Measurements from ENCODE around the gene ILKAP.

The ILKAP gene

DNA sequence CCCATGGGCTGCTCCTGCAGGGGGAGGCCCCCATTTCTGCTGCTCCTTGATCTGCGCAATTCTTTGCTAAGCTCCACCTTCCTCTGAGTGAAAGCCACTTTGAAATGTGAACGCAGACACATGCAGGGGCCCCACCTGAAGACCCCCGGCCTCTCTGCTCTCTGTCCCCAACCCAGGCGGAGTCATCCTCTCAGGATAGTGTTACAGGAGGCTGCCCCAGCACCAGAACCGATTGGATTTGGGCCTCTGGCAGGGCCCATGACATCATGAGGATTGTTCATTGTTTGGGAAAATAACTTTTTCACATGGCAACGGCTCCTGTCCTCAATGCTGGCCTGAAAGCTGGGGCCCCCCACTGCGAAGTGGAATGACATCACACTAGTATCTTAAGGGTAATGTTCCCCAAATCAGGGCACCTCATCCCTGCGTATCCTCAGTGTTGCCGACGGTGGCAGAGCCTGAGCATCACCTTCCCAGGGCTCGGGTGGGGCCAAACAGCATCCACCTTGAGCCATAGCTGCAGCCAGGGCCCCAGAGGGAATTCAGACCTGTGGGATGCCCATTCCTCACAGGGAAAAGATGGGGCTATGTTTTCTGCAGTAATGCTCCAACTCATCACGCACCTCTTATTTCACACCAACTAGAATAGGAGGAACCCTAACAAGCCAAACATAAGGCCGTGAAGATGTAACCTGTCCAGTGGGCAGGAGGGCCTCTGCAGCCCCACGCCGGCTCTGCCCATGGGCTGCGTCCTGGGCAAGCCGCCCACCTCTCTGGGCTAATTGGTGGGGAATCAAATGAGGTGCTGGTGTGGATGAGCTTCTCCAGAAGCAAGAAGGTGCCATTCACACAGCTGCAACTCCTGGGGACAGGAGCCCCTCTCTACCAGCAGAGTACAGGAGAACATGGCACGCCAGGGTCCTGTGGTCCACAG lies 47.5 kb downstream of the ILKAP start:
- H4K20me1 ChIP-seq (ENCODE audit: insufficient read depth, low read length): no peaks in the 10 kb centered on the region
- H3K4me1 ChIP-seq (ENCODE audit: insufficient read depth, low read length): no peaks in the 10 kb centered on the region
- no peak overlapping the region for H2AFZ ChIP-seq (ENCODE audit: low read depth, low read length)
- no peaks in the 10 kb centered on the region for H3K36me3 ChIP-seq (ENCODE audit: insufficient read depth, low read length)
- ATAC-seq (ENCODE audit: insufficient read depth, low read depth) (no peak), DNase-seq (no peak)
- no peaks in the 10 kb centered on the region for H3K79me2 ChIP-seq (ENCODE audit: insufficient read depth, low read length)
- TF ChIP-seq EZH2 (IDR thresholded peaks at IDR 0.05; ENCODE audit: borderline replicate concordance, low read depth, low read length, severe bottlenecking): no peak
- no peak overlapping the region for H3K4me3 ChIP-seq (ENCODE audit: low read depth in 1 of 2, low read length in 2 of 2)
- H3K27me3 ChIP-seq (ENCODE audit: insufficient read depth, low read length, poor library complexity): no peaks in the 10 kb centered on the region
- no peak overlapping the region for H3K9ac ChIP-seq (ENCODE audit: low read depth, low read length)
- H3K9me3 ChIP-seq (ENCODE audit: insufficient read depth, low read length, severe bottlenecking): no peaks in the 10 kb centered on the region
- H3K27ac ChIP-seq (ENCODE audit: low read length): no peak overlapping the region
- H3K4me2 ChIP-seq (ENCODE audit: insufficient read depth, low read length): no peak overlapping the region

DNA sequence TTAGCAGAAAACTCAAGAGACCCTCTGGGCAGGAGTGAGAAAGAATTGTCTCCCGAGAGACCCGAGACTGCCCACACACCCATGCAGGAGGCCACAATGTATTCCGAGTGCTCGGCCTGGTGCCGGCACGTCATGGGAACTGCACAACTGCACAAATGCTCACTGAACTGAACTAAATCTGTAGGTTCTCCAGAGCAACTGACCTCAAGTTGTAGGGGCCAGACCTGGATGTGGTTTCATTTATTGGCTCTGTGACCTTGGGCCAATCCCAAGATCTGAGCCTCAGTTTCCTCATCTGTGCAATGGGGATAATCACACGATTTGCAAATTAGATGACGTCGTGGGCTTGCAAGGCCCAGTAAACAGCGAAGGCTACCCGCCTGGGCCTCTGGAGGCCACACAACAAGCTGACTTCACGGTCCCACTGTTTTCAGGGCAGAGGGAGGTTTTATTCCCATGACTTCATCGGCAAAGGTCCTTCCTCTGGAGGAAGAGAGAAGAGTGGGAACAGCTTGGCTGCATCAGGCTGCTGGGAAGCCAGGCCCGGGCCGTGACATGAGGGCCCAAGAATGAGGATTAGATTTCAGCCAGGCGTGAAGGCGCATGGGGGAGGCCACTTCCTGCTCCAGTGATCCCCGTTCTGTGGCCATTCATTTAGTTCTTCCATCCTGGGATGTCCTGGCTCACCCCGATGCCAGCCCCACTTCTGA lies 48.3 kb downstream of the ILKAP start:
- H3K27me3 ChIP-seq (ENCODE audit: insufficient read depth, low read length, poor library complexity): no peaks in the 10 kb centered on the region
- no peak overlapping the region for H3K9ac ChIP-seq (ENCODE audit: low read depth, low read length)

DNA sequence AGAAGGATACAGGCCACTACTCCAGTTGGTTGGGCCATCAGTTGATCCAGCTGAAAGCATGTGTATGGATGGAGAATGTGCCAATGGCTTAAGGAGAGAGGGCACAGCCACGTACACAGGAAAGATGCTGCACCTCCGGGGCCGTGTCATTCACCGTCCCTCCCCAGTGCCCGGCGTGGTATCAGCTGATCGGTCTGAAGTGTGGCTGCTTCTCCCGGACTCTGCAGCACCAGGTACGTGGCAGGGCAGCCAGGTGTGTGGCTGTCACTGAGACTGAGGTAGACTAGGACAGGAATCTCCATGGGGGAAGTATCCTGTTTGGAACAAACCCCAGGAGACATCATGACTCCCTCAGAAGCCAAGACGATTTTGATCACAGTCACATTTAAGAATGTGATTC lies 48.9 kb downstream of the ILKAP start:
- DNase-seq (no peak), ATAC-seq (ENCODE audit: insufficient read depth, low read depth) (no peak)
- H4K20me1 ChIP-seq (ENCODE audit: insufficient read depth, low read length): no peaks in the 10 kb centered on the region
- no peak overlapping the region for H3K9ac ChIP-seq (ENCODE audit: low read depth, low read length)
- TF ChIP-seq, protein P1, sequence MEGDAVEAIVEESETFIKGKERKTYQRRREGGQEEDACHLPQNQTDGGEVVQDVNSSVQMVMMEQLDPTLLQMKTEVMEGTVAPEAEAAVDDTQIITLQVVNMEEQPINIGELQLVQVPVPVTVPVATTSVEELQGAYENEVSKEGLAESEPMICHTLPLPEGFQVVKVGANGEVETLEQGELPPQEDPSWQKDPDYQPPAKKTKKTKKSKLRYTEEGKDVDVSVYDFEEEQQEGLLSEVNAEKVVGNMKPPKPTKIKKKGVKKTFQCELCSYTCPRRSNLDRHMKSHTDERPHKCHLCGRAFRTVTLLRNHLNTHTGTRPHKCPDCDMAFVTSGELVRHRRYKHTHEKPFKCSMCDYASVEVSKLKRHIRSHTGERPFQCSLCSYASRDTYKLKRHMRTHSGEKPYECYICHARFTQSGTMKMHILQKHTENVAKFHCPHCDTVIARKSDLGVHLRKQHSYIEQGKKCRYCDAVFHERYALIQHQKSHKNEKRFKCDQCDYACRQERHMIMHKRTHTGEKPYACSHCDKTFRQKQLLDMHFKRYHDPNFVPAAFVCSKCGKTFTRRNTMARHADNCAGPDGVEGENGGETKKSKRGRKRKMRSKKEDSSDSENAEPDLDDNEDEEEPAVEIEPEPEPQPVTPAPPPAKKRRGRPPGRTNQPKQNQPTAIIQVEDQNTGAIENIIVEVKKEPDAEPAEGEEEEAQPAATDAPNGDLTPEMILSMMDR (IDR thresholded peaks at IDR 0.05; ENCODE audit: borderline replicate concordance, extremely low read depth, low read length, poor library complexity, severe bottlenecking): no peak
- TF ChIP-seq EZH2 (IDR thresholded peaks at IDR 0.05; ENCODE audit: borderline replicate concordance, low read depth, low read length, severe bottlenecking): no peak
- no peaks in the 10 kb centered on the region for H3K4me1 ChIP-seq (ENCODE audit: insufficient read depth, low read length)
- no peak overlapping the region for H2AFZ ChIP-seq (ENCODE audit: low read depth, low read length)
- no peaks in the 10 kb centered on the region for H3K36me3 ChIP-seq (ENCODE audit: insufficient read depth, low read length)
- no peak overlapping the region for H3K27ac ChIP-seq (ENCODE audit: low read length)
- no peaks in the 10 kb centered on the region for H3K79me2 ChIP-seq (ENCODE audit: insufficient read depth, low read length)
- H3K27me3 ChIP-seq (ENCODE audit: insufficient read depth, low read length, poor library complexity): no peaks in the 10 kb centered on the region
- H3K4me2 ChIP-seq (ENCODE audit: insufficient read depth, low read length): no peak overlapping the region
- H3K4me3 ChIP-seq (ENCODE audit: low read depth in 1 of 2, low read length in 2 of 2): no peak overlapping the region
- no peaks in the 10 kb centered on the region for H3K9me3 ChIP-seq (ENCODE audit: insufficient read depth, low read length, severe bottlenecking)

More for the DNA sequence above, 48.3 kb downstream of the ILKAP start:
- TF ChIP-seq EZH2 (IDR thresholded peaks at IDR 0.05; ENCODE audit: borderline replicate concordance, low read depth, low read length, severe bottlenecking): no peak
- TF ChIP-seq, protein P1 (IDR thresholded peaks at IDR 0.05; ENCODE audit: borderline replicate concordance, extremely low read depth, low read length, poor library complexity, severe bottlenecking): no peak
- Histone ChIP-seq H3K27ac (ENCODE audit: low read length) (no peak overlapping the region), H3K4me1 (ENCODE audit: insufficient read depth, low read length) (no peaks in the 10 kb centered on the region), H3K4me2 (ENCODE audit: insufficient read depth, low read length) (no peak overlapping the region), H3K79me2 (ENCODE audit: insufficient read depth, low read length) (no peaks in the 10 kb centered on the region), H4K20me1 (ENCODE audit: insufficient read depth, low read length) (no peaks in the 10 kb centered on the region), H2AFZ (ENCODE audit: low read depth, low read length) (no peak overlapping the region), H3K9me3 (ENCODE audit: insufficient read depth, low read length, severe bottlenecking) (no peaks in the 10 kb centered on the region), H3K36me3 (ENCODE audit: insufficient read depth, low read length) (no peaks in the 10 kb centered on the region), H3K4me3 (ENCODE audit: low read depth in 1 of 2, low read length in 2 of 2) (no peak overlapping the region)
- ATAC-seq (ENCODE audit: insufficient read depth, low read depth) (no peak), DNase-seq (no peak)

All from DND-41 (cell line).